HL-60 (cell line): ENCODE results near the gene CTSS.

Source experiments
- GABPA ChIP-seq: IDR thresholded peaks from 2 replicates; pipeline ENCODE4 v1.6.1; 2012; ENCODE audit warnings: low read depth
- POLR2AphosphoS5 ChIP-seq: IDR thresholded peaks from 2 replicates; pipeline ENCODE4 v1.6.1; 2012; ENCODE audit warnings: low read depth
- SPI1 ChIP-seq: IDR thresholded peaks from 2 replicates; pipeline ENCODE4 v1.6.1; 2012; ENCODE audit warnings: low read depth, mild to moderate bottlenecking, borderline replicate concordance
- TF ChIP-seq, protein P1 (sequence below): IDR thresholded peaks from one replicate; pipeline ENCODE4 v1.5.1; 2011; ENCODE audit warnings: low read length, control low read depth, inconsistent platforms; ENCODE audit not compliant: insufficient read depth
- TF ChIP-seq, protein P2 (sequence below): IDR thresholded peaks from 2 replicates; pipeline ENCODE4 v1.6.1; 2012; ENCODE audit warnings: low read depth; ENCODE audit not compliant: insufficient replicate concordance

DNA sequence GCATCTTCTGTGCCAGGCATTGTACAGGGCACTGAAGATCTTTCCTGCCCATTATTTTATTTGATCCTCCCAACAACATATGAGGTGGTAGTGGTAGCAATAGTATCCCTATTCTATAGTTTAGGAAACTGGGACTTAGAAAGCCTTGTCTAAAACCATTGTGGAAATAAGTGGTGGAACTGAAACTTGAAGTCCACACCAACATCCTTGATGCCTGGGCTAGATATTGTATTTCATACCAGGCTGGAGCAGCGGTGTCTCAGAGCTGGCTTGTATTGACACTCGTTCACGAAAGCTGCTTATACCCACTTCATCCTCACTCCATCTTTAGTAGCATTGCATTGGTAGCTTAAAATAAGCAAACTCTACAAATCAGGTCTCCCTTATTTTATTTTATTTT is 9.7 kb upstream of the CTSS start:
- TF ChIP-seq, protein P1, sequence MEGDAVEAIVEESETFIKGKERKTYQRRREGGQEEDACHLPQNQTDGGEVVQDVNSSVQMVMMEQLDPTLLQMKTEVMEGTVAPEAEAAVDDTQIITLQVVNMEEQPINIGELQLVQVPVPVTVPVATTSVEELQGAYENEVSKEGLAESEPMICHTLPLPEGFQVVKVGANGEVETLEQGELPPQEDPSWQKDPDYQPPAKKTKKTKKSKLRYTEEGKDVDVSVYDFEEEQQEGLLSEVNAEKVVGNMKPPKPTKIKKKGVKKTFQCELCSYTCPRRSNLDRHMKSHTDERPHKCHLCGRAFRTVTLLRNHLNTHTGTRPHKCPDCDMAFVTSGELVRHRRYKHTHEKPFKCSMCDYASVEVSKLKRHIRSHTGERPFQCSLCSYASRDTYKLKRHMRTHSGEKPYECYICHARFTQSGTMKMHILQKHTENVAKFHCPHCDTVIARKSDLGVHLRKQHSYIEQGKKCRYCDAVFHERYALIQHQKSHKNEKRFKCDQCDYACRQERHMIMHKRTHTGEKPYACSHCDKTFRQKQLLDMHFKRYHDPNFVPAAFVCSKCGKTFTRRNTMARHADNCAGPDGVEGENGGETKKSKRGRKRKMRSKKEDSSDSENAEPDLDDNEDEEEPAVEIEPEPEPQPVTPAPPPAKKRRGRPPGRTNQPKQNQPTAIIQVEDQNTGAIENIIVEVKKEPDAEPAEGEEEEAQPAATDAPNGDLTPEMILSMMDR = no peak
- TF ChIP-seq, protein P2, sequence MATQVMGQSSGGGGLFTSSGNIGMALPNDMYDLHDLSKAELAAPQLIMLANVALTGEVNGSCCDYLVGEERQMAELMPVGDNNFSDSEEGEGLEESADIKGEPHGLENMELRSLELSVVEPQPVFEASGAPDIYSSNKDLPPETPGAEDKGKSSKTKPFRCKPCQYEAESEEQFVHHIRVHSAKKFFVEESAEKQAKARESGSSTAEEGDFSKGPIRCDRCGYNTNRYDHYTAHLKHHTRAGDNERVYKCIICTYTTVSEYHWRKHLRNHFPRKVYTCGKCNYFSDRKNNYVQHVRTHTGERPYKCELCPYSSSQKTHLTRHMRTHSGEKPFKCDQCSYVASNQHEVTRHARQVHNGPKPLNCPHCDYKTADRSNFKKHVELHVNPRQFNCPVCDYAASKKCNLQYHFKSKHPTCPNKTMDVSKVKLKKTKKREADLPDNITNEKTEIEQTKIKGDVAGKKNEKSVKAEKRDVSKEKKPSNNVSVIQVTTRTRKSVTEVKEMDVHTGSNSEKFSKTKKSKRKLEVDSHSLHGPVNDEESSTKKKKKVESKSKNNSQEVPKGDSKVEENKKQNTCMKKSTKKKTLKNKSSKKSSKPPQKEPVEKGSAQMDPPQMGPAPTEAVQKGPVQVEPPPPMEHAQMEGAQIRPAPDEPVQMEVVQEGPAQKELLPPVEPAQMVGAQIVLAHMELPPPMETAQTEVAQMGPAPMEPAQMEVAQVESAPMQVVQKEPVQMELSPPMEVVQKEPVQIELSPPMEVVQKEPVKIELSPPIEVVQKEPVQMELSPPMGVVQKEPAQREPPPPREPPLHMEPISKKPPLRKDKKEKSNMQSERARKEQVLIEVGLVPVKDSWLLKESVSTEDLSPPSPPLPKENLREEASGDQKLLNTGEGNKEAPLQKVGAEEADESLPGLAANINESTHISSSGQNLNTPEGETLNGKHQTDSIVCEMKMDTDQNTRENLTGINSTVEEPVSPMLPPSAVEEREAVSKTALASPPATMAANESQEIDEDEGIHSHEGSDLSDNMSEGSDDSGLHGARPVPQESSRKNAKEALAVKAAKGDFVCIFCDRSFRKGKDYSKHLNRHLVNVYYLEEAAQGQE = no peak
- TF ChIP-seq POLR2AphosphoS5 (no peak), GABPA (no peak), SPI1 (no peak)
